ENCODE measurements around the gene RPN2.

DNA sequence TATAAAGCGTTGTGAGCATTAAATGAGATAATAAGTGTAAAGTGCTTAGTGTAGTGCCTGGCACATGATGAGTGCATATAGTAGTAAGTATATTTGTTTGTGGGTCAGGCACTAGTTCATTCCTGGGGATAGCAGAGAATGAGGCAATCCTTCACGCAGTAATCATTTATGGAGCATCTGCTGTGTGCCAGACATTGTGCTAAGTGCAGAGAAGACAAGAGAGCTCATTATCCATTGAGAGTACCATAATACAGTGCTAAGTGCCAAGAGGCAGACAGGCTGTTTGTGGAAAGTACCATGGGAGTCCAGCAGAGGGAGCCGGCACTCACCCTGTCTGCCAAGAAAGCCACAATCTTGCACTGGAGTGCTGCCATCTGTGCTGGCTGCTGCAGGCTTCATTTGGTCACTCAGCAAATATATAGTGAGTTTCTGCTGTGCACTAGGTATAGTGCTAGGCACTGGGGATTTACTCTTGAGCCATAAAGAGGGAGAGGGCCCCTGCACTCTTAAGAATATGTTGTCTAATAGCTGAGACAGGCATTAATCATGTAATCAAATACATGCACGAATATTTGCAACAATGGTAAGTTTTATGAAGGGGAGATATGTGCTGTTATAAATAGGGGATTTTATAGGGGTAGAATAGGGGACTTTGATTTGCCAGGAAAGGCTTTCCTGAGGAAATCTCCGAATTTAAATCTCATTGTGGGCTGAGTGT lies 13.2 kb downstream of the RPN2 start:
- TF ChIP-seq FOXM1 (IDR thresholded peaks at IDR 0.05; ENCODE audit: low read depth) (no peak), JUND (IDR thresholded peaks at IDR 0.05) (no peak)
